ENCODE data around the gene ZNF773.

The ZNF773 gene

DNA sequence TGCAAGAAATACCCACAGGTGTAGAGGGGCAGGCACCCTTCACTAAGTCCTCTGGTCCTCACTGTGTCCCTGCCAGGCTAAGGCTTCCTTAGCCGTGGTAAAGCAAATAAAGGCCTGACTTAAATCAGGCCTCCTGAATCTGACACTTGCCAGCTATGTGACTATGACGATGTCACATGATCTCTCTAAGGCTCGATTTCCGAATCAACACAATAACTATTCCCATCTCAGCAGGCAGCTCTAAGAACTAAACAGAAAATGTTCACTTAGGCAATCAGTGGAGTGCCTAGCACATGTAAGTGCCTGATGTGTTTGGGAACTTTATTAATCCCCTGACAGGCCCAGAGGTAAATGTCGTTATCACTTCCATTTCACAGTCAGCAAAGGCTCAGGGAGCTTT is 57.9 kb downstream of the ZNF773 start:
- DNase-seq = no peak
